ENCODE measurements around the gene DND1.
"Not testable (repeated sequence)": the region's sequence is repeated elsewhere in the genome, so short reads cannot be mapped to it uniquely, and the experiment has no call there.

DND1 gene

GRCh38 chr5:140632366-140633020, 40.9 kb downstream of the DND1 start:
- TF ChIP-seq, protein P1, sequence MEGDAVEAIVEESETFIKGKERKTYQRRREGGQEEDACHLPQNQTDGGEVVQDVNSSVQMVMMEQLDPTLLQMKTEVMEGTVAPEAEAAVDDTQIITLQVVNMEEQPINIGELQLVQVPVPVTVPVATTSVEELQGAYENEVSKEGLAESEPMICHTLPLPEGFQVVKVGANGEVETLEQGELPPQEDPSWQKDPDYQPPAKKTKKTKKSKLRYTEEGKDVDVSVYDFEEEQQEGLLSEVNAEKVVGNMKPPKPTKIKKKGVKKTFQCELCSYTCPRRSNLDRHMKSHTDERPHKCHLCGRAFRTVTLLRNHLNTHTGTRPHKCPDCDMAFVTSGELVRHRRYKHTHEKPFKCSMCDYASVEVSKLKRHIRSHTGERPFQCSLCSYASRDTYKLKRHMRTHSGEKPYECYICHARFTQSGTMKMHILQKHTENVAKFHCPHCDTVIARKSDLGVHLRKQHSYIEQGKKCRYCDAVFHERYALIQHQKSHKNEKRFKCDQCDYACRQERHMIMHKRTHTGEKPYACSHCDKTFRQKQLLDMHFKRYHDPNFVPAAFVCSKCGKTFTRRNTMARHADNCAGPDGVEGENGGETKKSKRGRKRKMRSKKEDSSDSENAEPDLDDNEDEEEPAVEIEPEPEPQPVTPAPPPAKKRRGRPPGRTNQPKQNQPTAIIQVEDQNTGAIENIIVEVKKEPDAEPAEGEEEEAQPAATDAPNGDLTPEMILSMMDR (conservative IDR thresholded peaks at IDR 0.05): no peak
- TF ChIP-seq ZFX (IDR thresholded peaks at IDR 0.05): no peak
- no peak overlapping the region for H3K27ac ChIP-seq

GRCh38 chr5:140631831-140632365, 41.5 kb downstream of the DND1 start:
- no peak overlapping the region for H3K27ac ChIP-seq
- TF ChIP-seq, protein P1 (conservative IDR thresholded peaks at IDR 0.05): no peak
- no peak for TF ChIP-seq ZFX (IDR thresholded peaks at IDR 0.05)

DNA sequence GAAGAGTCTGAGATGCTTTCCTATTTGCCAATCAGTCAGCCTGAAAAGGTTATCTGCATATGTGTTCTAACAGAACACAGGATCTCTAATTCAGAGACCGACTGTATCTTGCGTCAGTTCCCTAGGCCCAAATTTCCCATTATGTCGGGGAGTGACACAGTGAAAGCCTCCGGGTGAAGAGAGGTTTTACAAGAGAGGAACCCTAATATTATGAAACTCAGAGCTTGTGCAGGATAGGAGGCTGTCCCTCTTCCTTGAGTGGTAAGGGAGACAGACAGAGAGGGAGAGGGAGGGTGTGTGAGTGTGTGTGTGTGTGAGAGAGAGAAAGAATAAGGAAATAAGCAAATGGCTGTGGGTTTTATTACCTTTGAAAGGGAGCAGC, 42.3 kb downstream of the DND1 start:
- no peak overlapping the region for H3K27ac ChIP-seq
- TF ChIP-seq ZFX (IDR thresholded peaks at IDR 0.05): no peak
- TF ChIP-seq, protein P1 (conservative IDR thresholded peaks at IDR 0.05): no peak

DNA sequence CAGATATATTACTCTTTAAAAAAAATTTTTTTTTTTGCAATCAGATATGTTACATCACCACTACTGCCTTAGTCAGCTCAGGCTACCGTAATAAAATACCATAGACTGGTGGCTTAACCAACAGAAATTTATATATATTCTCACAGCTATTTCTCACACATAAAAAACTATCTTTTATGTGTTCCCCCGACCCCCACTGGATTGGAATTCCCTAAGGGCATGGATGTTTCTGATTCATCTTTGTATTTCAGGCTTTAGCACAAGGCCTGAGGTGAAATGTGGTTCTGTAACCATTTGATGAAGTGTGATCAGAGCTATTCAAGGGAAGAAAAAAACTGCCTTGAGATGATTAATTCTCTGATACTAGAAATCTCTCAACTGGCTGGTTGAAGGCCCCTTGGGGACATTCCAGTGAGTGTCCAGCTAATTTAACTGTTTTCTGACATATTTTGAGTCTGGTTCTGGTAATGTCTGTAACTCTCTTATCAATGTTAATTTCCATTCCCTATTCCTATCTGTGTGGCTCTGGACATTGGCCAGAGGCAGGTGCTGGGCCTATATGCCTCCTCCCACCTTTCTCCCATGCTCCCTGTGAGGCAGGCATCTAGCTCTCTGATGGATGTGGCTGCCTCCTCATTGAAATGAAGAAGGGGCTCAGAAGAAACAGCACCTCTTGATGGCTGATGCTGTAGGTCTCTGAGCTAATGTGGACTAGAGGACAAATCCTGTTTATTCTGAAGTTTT, 42.9 kb downstream of the DND1 start:
- TF ChIP-seq ZFX (IDR thresholded peaks at IDR 0.05): no peak
- TF ChIP-seq, protein P1 (conservative IDR thresholded peaks at IDR 0.05): no peak
- no peak overlapping the region for H3K27ac ChIP-seq

DNA sequence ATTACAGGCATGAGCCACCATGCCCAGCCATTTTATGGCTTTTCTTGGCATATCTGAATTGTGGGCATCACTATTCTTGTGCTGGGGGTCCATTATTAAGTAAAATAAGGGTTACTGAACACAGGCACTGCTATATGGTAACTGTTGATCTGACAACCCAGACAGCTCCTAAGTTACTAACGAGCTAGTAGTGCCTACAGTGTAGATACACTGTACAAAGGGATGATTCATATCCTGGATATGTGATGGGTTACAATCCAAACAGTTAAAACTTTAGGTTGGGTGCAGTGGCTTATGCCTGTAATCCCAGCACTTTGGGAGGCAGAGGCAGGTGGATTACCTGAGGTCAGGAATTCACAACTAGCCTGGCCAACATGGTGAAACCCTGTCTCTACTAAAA, 44.7 kb downstream of the DND1 start:
- TF ChIP-seq, protein P1 (conservative IDR thresholded peaks at IDR 0.05): no peak
- TF ChIP-seq ZFX (IDR thresholded peaks at IDR 0.05): no peak
- H3K27ac ChIP-seq: no peak overlapping the region

DNA sequence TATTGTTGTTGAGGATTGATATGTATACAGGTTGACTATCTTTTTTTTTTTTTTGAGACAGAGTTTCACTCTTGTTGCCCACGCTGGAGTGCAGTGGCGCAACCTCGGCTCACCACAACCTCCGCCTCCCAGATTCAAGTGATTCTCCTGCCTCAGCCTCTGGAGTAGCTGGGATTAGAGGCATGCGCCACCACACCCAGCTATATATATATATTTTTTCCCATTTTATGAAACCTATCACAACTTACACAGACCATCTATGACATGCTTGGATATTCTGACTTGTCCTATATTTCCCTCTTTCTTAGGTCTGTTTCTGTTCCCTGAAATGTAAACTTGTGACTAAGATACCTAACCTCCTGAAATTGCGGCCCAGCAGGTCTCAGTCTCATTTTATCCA, 45.4 kb downstream of the DND1 start:
- TF ChIP-seq, protein P1 (conservative IDR thresholded peaks at IDR 0.05): no peak
- no peak for TF ChIP-seq ZFX (IDR thresholded peaks at IDR 0.05)

DNA sequence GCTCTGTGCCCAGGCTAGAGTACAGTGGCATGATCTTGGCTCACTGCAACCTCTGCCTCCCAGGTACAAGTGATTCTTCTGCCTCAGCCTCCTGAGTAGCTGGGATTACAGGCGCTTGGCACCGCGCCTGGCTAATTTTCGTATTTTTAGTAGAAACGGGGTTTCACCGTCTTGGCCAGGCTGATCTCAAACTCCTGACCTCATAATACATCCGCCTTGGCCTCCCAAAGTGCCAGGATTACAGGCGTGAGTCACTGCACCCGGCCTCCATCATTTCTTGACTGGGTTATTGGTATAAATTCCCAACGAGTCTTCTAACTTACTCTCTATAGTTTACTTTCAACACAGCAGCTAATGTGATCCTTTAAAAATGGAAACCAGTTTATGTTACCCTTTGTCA, 48.5 kb downstream of the DND1 start:
- H3K27ac ChIP-seq: not testable (repeated sequence)

More for the DNA sequence above, 45.4 kb downstream of the DND1 start:
- H3K27ac ChIP-seq: no peak overlapping the region

- not testable (repeated sequence) for H3K27ac ChIP-seq
Observed at GRCh38 chr5:140623061-140623460, 50.3 kb downstream of the DND1 start.

Measured in C4-2B (cell line).